ENCODE measurements around the gene APOLD1. TPM values are rescaled to one million over a fixed set of nuclear protein-coding genes. Genes with fewer than 3 reads are reported as not detected.
"Not testable (repeated sequence)": the region's sequence is repeated elsewhere in the genome, so short reads cannot be mapped to it uniquely, and the experiment has no call there.

Gene APOLD1
- polyA plus RNA-seq, 1 donor from 2014 or later = 0.23 TPM

DNA sequence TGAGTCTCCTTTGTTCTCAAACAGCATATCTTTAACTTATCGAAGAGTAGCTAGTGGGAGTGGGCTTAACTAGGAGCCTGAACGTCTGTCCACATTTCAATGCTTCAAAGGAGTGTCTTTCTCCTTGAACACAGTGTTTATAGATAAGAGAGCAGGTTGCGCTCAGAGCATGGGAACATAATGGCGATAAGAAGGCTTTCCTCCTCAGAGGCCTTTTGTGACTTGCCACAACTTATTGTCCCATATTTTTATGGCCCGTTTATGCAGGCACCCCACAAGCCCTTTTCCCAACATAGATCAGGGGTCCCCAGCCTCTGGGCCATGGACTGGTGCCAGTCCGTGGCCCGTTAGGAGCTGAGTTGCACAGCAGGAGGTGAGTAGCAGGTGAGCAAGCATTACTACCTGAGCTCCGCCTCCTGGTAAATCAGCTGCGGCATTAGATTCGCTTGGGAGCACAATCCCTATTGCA lies 25.1 kb downstream of the APOLD1 start:
- Mint-ChIP-seq H3K4me3 (peak overlapping the region in 1 of 4 donors; percentile 31), H3K27me3 (no peaks in the 10 kb centered on the region), H3K36me3 (peaks cover 2% of the 10 kb centered on the region), H3K9me3 (no peaks in the 10 kb centered on the region), H3K4me1 (peaks cover 38 to 50% (median 42%) of the 10 kb centered on the region in 3 donors), H3K27ac (peak overlapping the region; percentile 38 to 71 (median 53))

DNA sequence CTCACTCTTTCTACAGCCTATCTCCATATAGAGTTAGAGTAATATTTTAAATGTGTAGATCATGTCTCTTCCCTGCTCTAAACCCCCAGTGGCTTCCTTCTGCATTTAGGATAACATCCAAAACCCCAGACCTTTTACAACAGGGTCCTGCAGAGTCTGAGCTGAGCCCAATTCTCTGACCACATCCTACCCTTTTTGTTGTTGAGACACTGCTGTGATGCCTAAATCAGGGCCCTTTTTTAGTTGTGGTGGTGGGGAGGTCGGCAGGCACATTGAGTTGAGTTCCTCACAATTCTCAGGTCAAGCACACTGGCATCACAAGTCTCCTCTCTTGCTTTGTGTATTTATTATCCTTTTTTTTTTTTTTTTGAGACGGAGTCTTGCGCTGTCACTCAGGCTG lies 25.9 kb downstream of the APOLD1 start:
- H3K27me3 Mint-ChIP-seq = no peaks in the 10 kb centered on the region
- no peak overlapping the region for H3K27ac Mint-ChIP-seq
- H3K36me3 Mint-ChIP-seq = peaks cover 2% of the 10 kb centered on the region
- no peak overlapping the region for H3K4me3 Mint-ChIP-seq
- peaks cover 41 to 52% (median 45%) of the 10 kb centered on the region in 3 donors for H3K4me1 Mint-ChIP-seq
- H3K9me3 Mint-ChIP-seq = no peaks in the 10 kb centered on the region

DNA sequence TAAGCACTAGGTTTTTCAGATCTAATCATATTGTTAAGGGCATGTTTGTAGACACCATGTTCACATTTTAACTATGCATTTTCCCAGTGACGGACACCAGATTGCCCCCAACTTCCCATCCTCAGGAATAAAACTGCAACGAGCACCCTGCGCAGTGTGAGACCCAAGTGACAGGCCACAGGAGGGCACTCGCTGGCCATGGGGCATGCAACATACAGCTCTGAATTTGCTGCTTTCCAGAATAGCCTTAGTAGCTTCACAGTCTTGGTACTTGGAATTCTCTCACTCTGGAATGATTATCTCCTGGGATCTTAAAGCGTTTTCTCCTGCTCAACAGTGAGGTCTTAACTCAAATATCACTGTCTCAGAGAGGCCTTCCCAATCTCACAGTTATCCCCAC lies 26.7 kb downstream of the APOLD1 start:
- Mint-ChIP-seq H3K4me3 (no peak overlapping the region), H3K36me3 (peaks cover 2% of the 10 kb centered on the region), H3K9me3 (no peaks in the 10 kb centered on the region), H3K27me3 (no peaks in the 10 kb centered on the region), H3K4me1 (peaks cover 41 to 54% (median 46%) of the 10 kb centered on the region in 3 donors), H3K27ac (peak overlapping the region in 1 of 3 donors; percentile 12)

DNA sequence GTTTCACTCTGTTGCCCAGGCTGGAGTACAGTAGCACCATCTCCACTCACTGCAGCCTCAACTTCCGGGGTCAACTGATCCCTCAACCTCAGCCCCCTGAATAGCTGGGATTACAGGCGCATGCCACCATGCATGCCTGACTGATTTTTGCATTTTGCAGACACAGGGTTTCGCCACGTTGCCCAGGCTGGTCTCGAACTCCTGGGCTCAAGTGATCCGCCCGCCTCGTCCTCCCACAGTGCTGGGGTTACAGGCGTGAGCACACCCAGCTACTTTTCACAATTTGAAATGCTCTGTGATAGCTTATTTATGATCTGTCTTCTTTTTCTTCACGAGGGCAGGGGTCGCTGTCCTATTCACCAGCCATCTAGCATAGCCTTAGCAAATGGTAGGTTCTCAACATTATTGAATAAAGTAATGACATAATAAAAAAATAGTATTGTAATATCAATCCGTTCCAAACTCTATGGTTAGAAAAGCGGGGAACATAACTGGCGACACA lies 27.2 kb downstream of the APOLD1 start:
- Mint-ChIP-seq H3K9me3 (no peaks in the 10 kb centered on the region), H3K36me3 (peaks cover 2% of the 10 kb centered on the region), H3K27ac (peak overlapping the region; percentile 77 to 97 (median 92))

DNA sequence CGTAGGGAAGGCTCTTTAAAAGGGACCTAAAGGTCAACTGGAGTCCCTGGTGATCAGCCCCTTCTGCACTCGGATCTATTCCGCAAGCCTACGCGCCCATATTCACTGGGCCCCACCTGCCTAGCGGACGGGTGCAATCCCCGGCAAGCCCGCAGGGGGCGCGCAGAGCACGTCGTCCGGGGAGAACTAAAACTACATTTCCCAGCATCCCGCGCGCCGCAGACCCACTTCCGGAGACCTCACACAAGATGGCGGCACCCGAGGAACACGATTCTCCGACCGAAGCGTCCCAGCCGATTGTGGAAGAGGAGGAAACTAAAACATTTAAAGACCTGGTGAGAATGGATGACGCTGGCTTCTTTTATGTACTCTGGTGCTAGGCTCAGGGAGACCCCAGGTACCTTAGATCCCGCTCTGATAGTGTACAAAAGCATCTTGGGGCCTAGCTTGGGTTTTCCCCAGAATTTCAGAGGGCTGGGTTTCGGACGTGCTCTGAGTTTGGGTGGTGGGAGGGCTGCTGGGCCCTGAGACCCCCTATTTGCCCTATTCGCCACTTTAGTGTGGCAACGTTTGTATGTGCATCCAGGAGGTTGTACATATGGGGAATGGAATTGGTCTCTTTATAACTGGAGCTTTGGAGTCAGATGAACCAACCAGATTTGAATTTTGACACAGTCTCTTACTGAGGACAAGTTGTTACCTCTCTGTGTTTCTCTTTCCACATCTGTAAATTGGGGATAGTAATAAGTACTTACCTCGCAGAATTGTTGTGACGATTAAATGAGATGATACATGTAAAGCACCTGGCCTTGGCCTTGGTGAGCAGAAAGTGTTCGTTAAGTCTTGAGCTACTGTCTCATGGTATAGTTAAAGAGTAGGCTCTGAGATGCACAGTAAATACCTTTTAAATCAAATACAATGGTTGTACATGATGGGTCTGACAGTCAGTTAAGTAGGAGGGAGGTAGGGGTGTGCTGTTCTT lies 28.0 kb downstream of the APOLD1 start, which contains the start of gene DDX47:
Gene DDX47 (plus strand): TSS at position 227 of the 982 bp plus-strand sequence. CDS start 22 bp downstream, at position 249.
- Mint-ChIP-seq H3K4me3 (peak within 1 kb of the TSS; percentile 83 to 97 (median 96)), H3K9me3 (no peaks in the 10 kb centered on the region), H3K36me3 (peaks cover 2% of the 10 kb centered on the region), H3K4me1 (peaks cover 37 to 51% (median 41%) of the 10 kb centered on the region in 3 donors), H3K27me3 (no peaks in the 10 kb centered on the region), H3K27ac (peak within 1 kb of the TSS; percentile 77 to 97 (median 92))

More for the DNA sequence above, 27.2 kb downstream of the APOLD1 start:
- Mint-ChIP-seq H3K4me1 (peaks cover 42 to 55% (median 46%) of the 10 kb centered on the region in 3 donors), H3K27me3 (no peaks in the 10 kb centered on the region), H3K4me3 (peak overlapping the region in 3 of 4 donors; percentile 83 to 97 (median 96))

DNA sequence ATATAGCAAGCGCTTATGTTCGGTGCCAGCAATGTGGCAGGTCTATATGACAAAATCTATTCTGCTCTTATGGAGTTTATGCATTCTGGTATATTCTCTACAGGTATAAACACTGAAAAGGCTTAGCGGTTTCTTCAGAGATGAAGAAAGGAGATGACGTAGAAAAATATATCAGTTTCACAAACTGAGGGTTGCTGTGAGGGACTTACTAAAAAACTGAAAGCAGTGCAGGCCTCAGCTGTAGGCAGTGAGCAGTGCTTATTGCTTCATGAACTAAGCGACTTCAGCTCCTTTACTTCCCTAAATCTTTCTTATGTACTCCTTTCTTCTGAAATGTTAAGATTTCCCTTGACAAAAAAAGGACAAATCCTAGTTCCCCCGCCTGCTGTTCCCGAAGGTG lies 32.2 kb downstream of the APOLD1 start:
- peaks cover 40 to 57% (median 54%) of the 10 kb centered on the region in 3 donors for H3K4me1 Mint-ChIP-seq
- H3K36me3 Mint-ChIP-seq = peaks cover 4% of the 10 kb centered on the region
- no peaks in the 10 kb centered on the region for H3K27me3 Mint-ChIP-seq
- no peak overlapping the region for H3K4me3 Mint-ChIP-seq
- H3K27ac Mint-ChIP-seq = no peak overlapping the region
- no peaks in the 10 kb centered on the region for H3K9me3 Mint-ChIP-seq

DNA sequence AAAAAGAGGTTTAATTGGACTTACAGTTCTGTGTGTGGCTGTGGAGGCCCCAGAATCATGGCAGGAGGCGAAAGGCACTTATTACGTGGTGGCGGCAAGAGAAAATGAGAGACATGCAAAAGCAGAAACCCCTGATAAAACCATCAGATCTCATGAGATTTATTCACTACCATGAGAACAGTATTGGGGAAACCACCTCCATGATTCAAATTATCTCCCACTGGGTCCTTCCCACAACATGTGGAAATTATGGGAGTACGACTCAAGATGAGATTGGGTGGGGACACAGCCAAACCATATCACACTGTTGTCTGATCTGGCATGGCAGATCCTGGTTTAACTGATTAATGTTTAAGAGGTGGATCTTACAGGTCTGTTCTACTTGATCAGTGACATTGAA lies 33.2 kb downstream of the APOLD1 start:
- H3K9me3 Mint-ChIP-seq = no peaks in the 10 kb centered on the region
- no peak overlapping the region for H3K27ac Mint-ChIP-seq
- H3K4me3 Mint-ChIP-seq = peak overlapping the region in 2 of 4 donors; percentile 30 to 72
- H3K4me1 Mint-ChIP-seq = peaks cover 32 to 50% (median 44%) of the 10 kb centered on the region in 3 donors
- peaks cover 4% of the 10 kb centered on the region for H3K36me3 Mint-ChIP-seq
- H3K27me3 Mint-ChIP-seq = no peaks in the 10 kb centered on the region

DNA sequence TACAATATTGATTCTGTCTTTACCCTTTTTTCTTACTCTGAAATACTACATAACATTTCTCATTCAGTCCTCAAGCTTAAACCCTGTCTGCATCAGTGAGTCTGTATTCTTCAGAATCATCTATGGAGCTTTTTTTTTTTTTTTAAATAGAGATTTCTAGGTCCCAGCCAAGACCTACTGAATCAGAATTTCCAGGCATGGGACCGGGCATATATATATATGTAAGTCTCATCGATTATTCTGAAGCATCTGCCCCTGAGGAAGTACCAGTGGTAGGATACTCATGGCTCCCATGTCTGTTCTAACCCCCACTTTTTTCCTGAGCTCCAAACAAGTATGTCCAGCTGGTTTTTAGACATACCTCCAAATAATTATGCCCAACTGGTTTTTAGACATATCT lies 33.8 kb downstream of the APOLD1 start:
- H3K27ac Mint-ChIP-seq = no peak overlapping the region
- peaks cover 28 to 44% (median 39%) of the 10 kb centered on the region in 3 donors for H3K4me1 Mint-ChIP-seq
- H3K9me3 Mint-ChIP-seq = no peaks in the 10 kb centered on the region
- H3K36me3 Mint-ChIP-seq = peaks cover 4% of the 10 kb centered on the region
- no peaks in the 10 kb centered on the region for H3K27me3 Mint-ChIP-seq
- H3K4me3 Mint-ChIP-seq = peak overlapping the region in 1 of 4 donors; percentile 30

DNA sequence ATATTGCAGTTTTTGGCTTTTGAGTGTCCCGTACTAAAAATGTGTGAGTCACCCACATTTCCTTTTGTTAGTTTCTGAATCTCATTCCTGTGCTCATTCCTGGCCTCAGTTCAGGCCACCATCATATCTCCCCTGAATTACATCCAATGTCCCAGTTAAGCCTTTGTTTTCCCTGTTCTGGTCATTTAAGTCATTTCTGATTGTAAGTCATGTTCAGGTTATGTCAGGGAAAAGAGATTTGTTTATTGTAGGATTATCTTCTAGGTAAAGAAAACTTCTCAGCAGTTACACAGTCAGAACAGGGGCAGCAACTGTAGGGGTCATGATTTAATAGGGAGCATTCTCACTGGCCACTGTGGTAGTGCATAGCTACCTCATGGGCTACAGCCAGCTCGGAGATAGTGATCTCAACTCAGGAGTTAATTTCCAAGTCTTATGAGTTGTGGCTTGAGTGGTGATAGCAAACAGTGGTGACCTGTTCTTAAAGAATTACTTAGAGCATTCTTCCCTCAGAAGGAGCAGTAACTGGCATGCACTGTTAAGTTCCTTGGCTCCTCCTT lies 34.4 kb downstream of the APOLD1 start:
- H3K27ac Mint-ChIP-seq = no peak overlapping the region
- H3K4me1 Mint-ChIP-seq = peaks cover 23 to 41% (median 36%) of the 10 kb centered on the region in 3 donors

DNA sequence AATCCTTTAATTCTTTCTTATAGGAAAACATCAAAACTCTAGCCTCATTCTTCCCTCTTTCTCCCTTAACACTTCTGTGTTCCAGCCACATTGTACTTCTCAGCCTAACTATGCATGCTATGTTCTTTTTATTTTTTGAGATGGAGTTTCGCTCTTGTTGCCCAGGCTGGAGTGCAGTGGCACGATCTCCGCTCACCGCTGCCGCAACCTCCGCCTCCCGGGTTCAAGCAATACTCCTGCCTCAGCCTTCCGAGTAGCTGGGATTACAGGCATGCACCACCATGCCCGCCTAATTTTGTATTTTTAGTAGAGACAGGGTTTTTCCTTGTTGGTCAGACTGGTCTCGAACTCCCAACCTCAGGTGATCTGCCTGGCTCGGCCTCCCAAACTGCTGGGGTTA lies 34.9 kb downstream of the APOLD1 start:
- H3K4me1 Mint-ChIP-seq = peaks cover 22 to 41% (median 34%) of the 10 kb centered on the region in 3 donors
- H3K36me3 Mint-ChIP-seq, H3K27me3 Mint-ChIP-seq, H3K4me3 Mint-ChIP-seq, H3K27ac Mint-ChIP-seq, H3K9me3 Mint-ChIP-seq: not testable (repeated sequence)

More for the DNA sequence above, 34.4 kb downstream of the APOLD1 start:
- H3K36me3 Mint-ChIP-seq = peaks cover 4% of the 10 kb centered on the region
- no peaks in the 10 kb centered on the region for H3K27me3 Mint-ChIP-seq
- no peaks in the 10 kb centered on the region for H3K9me3 Mint-ChIP-seq
- no peak overlapping the region for H3K4me3 Mint-ChIP-seq

DNA sequence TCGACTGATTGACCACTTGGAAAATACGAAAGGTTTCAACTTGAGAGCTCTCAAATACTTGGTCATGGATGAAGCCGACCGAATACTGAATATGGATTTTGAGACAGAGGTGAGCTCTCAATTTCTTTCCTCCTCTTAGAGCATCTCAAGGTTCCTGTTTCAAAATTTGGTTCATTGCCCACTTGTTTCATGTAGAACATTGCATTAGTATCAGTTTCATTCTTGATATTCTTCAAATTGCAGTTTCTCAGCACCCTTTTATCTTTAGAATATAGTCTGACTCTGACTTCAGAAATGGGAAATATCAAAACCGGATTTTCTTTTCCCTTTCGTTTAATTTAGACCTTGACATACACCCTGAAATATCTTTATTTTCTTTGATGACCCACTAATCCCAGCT lies 36.5 kb downstream of the APOLD1 start:
- H3K36me3 Mint-ChIP-seq = peaks cover 2% of the 10 kb centered on the region
- H3K4me3 Mint-ChIP-seq = no peak overlapping the region
- H3K27ac Mint-ChIP-seq = peak overlapping the region in 1 of 3 donors; percentile 25
- H3K4me1 Mint-ChIP-seq = peaks cover 12 to 26% (median 18%) of the 10 kb centered on the region in 3 donors
- H3K27me3 Mint-ChIP-seq = no peaks in the 10 kb centered on the region
- H3K9me3 Mint-ChIP-seq = no peaks in the 10 kb centered on the region

DNA sequence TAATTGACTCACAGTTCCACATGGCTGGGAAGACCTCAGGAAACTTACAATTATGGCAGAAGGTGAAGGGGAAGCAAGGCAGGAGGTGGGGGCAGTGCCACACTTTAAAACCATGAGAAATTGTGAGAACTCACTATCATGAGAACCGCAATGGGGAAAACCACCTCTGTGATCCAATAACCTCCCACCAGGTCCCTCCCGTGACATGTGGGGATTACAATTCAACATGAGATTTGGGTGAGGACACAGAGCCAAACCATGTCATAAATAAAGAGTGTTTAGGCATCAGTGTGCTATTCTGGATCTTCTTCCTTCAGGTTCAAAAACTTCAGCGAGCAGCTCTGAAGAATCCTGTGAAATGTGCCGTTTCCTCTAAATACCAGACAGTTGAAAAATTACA lies 37.4 kb downstream of the APOLD1 start:
- Mint-ChIP-seq H3K27me3 (no peaks in the 10 kb centered on the region), H3K27ac (no peak overlapping the region), H3K36me3 (peaks cover 2% of the 10 kb centered on the region), H3K4me3 (no peak overlapping the region), H3K9me3 (no peaks in the 10 kb centered on the region), H3K4me1 (peaks cover 10 to 26% (median 15%) of the 10 kb centered on the region in 3 donors)

DNA sequence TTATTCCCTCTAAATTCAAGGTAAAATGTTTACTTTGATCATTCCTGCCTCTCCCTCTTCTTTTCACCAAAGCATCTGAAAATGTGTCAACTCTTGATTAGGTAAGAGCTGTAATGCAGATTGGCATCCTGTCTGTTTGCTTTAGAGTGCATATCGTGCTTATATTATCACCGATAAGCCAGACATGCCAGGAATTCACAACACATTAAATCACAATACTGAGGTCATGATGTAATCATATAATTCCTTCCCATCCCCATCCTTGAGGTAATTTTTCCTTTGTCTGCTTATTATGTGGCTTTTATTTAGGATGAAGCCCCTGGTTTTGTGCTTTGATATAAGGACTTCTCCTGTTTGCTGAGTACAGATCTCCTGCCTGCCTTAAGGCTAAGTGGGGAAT lies 37.8 kb downstream of the APOLD1 start:
- no peaks in the 10 kb centered on the region for H3K9me3 Mint-ChIP-seq
- H3K36me3 Mint-ChIP-seq = peaks cover 2% of the 10 kb centered on the region
- no peak overlapping the region for H3K27ac Mint-ChIP-seq
- no peak overlapping the region for H3K4me3 Mint-ChIP-seq
- peaks cover 10 to 26% (median 14%) of the 10 kb centered on the region in 3 donors for H3K4me1 Mint-ChIP-seq
- H3K27me3 Mint-ChIP-seq = no peaks in the 10 kb centered on the region

DNA sequence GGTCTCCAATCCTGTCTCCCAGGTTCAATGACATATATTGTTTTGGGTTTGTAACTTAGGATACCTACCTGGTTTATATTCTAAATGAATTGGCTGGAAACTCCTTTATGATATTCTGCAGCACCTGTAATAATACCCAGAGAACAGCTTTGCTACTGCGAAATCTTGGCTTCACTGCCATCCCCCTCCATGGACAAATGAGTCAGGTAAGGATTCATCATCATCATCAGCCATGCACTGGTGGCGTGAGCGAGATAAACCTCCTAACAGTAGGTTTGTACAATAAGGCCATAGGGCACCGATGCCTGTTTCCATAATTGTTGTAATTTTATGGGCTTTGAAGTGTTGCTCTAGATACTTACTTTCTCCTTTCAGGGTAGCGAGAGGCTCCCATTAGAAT lies 38.4 kb downstream of the APOLD1 start:
- no peaks in the 10 kb centered on the region for H3K9me3 Mint-ChIP-seq
- H3K27me3 Mint-ChIP-seq = no peaks in the 10 kb centered on the region
- H3K4me1 Mint-ChIP-seq = peaks cover 5 to 21% (median 9%) of the 10 kb centered on the region in 3 donors
- no peak overlapping the region for H3K4me3 Mint-ChIP-seq
- H3K36me3 Mint-ChIP-seq = peaks cover 2% of the 10 kb centered on the region
- H3K27ac Mint-ChIP-seq = no peak overlapping the region
